Suprapubic skin (tissue), 4 donors: ENCODE measurements around the gene RMND5B. TPM values are rescaled to one million over a fixed set of nuclear protein-coding genes. Genes with fewer than 3 reads are reported as not detected.
"Not testable (repeated sequence)": the region's sequence is repeated elsewhere in the genome, so short reads cannot be mapped to it uniquely, and the experiment has no call there.

Experiments used
- DNase-seq, 2 donors: peaks; one replicate each; pipeline ENCODE4 v3.0.0-alpha.2; 2019; ENCODE audit warnings: low spot score in 2 of 2
- H3K27ac ChIP-seq: fragments of 200-600 bp; sonication (generic); one replicate; pipeline ENCODE4 v1.5.1; 2019
- H3K27me3 ChIP-seq: fragments of 200-600 bp; sonication (generic); one replicate; pipeline ENCODE4 v1.5.1; 2019
- H3K36me3 ChIP-seq: fragments of 200-600 bp; sonication (generic); one replicate; pipeline ENCODE4 v1.5.1; 2019
- H3K4me1 ChIP-seq: fragments of 200-600 bp; sonication (generic); one replicate; pipeline ENCODE4 v1.5.1; 2019
- H3K4me3 ChIP-seq: fragments of 200-600 bp; sonication (generic); one replicate; pipeline ENCODE4 v1.5.1; 2019; ENCODE audit warnings: mild to moderate bottlenecking
- H3K9me3 ChIP-seq: fragments of 200-600 bp; sonication (generic); one replicate; pipeline ENCODE4 v1.5.1; 2019
- EP300 ChIP-seq: sonication (generic); formaldehyde crosslinking; IDR thresholded peaks from one replicate; pipeline ENCODE4 v1.6.1; 2017; ENCODE audit warnings: antibody characterized with exemption
- POLR2A ChIP-seq, 2 donors: fragments of 450-650 bp; IDR thresholded peaks; one replicate each; pipeline ENCODE4 v1.6.1; 2017; ENCODE audit warnings: antibody characterized with exemption in 2 of 2, mild to moderate bottlenecking in 2 of 2, moderate library complexity in 2 of 2
- POLR2AphosphoS5 ChIP-seq, 3 donors: sonication (generic); formaldehyde crosslinking; IDR thresholded peaks; one replicate each; pipeline ENCODE4 v1.6.1; 2017; ENCODE audit warnings: antibody characterized with exemption in 3 of 3
- WGBS: methylation state at CpG from one replicate; pipeline ENCODE4 v1.1.5; 2018; 5-methylcytosine and 5-hydroxymethylcytosine counted together
- total RNA-seq, 4 donors: library from RNA; depleted of rRNA; stranded (reverse); fragments of >200 nt; gene quantifications; one replicate each; pipeline ENCODE4 v1.1.0, GENCODE V29; 2016
- TF ChIP-seq, protein P1 (sequence below), 2 donors: fragments of 200-600 bp in 1 of 2; fragments of 450-650 bp in 1 of 2; sonication (generic) in 1 of 2; IDR thresholded peaks; one replicate each; pipeline ENCODE4 v1.5.1; 2016 to 2019; ENCODE audit warnings: antibody characterized with exemption in 2 of 2, mild to moderate bottlenecking in 1 of 2, moderate library complexity in 1 of 2

Gene RMND5B
- total RNA-seq, 4 donors from 2014 or later = 38.6 to 60.6 (median 42.9) TPM

DNA sequence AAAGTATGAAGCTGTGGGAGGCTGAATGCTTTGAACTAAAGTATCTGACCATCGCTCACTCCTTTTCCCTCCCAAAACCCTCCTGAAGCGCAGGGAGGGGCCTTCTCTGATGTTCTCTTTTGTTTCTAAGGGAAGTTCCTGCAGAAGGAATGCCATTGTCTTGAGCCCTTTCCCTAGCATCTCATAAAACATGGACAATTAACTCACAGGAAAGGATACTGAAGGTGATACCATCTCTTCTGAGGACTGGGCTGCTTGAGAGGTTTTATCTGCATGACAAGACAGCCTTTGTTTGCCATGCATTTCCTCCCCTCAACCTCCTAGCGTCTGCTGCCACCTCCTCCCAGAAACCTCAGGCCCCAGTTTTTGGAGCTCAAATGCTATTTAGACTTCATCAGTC lies 4.3 kb upstream of the RMND5B start:
- 74% methylated on average over 3 of the region's 3 CpGs for WGBS

DNA sequence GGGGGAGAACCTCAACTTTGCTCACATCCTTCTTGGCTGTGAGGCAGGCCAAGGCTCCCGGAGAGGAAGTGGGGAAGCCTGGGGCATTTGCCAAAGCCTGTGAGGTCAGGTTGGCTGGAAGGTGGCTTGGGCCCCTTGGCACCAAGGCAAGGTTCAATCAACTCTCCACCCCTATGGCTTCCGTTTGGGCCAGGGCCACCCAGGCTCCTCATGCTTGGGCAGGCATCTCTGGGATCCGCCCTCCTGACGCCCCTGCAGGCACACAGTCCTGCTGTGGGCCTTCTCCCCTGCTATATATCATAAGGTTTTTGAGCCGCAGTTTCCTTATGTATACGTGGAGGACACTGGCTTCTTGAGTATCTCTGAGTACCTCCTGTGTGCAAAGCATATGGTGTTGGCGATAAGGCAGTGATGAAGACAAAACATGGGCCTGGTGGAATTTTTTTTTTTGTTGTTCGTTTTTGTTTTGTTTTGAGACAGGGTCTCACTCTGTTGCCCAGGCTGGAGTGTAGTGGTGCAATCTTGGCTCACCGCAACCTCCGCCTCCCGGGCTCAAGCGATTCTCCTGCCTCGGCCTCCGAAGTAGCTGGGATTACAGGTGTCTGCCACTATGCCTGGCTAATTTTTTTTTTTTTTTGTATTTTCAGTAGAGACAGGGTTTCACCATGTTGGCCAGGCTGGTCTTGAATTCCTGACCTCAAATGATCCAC lies 3.4 kb upstream of the RMND5B start:
- H3K9me3 ChIP-seq, H3K27ac ChIP-seq, H3K36me3 ChIP-seq, H3K4me3 ChIP-seq, DNase-seq, H3K27me3 ChIP-seq: not testable (repeated sequence)
- 69% methylated on average over 13 of the region's 14 CpGs for WGBS
- peaks cover 58% of the 10 kb centered on the region for H3K4me1 ChIP-seq

More for the DNA sequence above, 4.3 kb upstream of the RMND5B start:
- TF ChIP-seq, protein P1, sequence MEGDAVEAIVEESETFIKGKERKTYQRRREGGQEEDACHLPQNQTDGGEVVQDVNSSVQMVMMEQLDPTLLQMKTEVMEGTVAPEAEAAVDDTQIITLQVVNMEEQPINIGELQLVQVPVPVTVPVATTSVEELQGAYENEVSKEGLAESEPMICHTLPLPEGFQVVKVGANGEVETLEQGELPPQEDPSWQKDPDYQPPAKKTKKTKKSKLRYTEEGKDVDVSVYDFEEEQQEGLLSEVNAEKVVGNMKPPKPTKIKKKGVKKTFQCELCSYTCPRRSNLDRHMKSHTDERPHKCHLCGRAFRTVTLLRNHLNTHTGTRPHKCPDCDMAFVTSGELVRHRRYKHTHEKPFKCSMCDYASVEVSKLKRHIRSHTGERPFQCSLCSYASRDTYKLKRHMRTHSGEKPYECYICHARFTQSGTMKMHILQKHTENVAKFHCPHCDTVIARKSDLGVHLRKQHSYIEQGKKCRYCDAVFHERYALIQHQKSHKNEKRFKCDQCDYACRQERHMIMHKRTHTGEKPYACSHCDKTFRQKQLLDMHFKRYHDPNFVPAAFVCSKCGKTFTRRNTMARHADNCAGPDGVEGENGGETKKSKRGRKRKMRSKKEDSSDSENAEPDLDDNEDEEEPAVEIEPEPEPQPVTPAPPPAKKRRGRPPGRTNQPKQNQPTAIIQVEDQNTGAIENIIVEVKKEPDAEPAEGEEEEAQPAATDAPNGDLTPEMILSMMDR (IDR thresholded peaks at IDR 0.05) = no peak
- TF ChIP-seq POLR2AphosphoS5 (IDR thresholded peaks at IDR 0.05) (no peak), EP300 (no peak), POLR2A (IDR thresholded peaks at IDR 0.05) (no peak)
- H3K27me3 ChIP-seq = peaks cover 5% of the 10 kb centered on the region
- no peaks in the 10 kb centered on the region for H3K9me3 ChIP-seq
- no peak for DNase-seq
- H3K27ac ChIP-seq = no peak overlapping the region
- H3K36me3 ChIP-seq = no peaks in the 10 kb centered on the region
- H3K4me3 ChIP-seq = no peak overlapping the region
- H3K4me1 ChIP-seq = peaks cover 52% of the 10 kb centered on the region

DNA sequence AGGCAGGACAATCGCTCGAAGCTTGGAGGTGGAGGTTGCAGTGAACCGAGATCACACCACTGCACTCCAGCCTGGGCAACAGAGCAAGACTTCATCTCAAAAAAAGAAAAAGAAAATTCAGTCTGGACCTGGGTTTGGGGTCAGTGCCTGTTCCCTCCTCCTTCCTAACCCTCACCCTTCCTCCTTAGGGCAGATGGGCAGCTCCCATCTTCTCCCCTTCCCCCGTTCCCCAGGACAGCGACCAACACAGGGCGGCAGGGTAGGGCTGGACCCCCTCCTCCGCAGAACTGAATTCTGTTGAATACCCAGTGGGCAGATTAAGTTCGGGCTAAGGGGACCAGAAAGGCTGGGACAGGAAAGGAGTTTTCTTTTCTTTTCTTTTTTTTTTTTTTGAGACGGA lies 1.5 kb upstream of the RMND5B start:
- WGBS = 85% methylated on average over 9 of the region's 9 CpGs
- DNase-seq = no peak

DNA sequence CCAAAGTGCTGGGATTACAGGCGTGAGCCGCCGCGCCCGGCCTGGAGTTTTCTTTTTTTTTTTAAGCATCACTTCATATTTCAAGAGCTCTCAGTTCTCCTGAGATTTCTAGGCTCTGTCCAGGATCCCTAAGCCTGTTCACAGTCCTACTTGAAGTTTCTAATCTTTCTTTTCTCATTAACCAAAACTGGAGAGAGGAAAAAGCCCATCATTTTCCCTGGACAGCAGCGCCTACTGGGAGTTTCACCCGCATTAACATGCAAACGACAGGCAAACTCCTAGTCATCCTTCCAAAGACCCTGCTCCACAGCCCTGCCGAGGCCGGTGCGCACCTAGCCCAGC lies 609 bp upstream of the RMND5B start:
- Histone ChIP-seq H3K27ac (peak overlapping the region; percentile 95), H3K4me3 (peak overlapping the region; percentile 94)
- WGBS = 10% methylated on average over 10 of the region's 11 CpGs

More for the DNA sequence above, 1.5 kb upstream of the RMND5B start:
- no peaks in the 10 kb centered on the region for H3K27me3 ChIP-seq
- H3K4me3 ChIP-seq = no peak overlapping the region
- no peak overlapping the region for H3K27ac ChIP-seq
- H3K9me3 ChIP-seq = no peaks in the 10 kb centered on the region
- H3K36me3 ChIP-seq = peaks cover 10% of the 10 kb centered on the region
- TF ChIP-seq POLR2A (IDR thresholded peaks at IDR 0.05) (no peak), POLR2AphosphoS5 (IDR thresholded peaks at IDR 0.05) (no peak), EP300 (no peak)
- TF ChIP-seq, protein P1 (IDR thresholded peaks at IDR 0.05) = no peak
- H3K4me1 ChIP-seq = peaks cover 42% of the 10 kb centered on the region

DNA sequence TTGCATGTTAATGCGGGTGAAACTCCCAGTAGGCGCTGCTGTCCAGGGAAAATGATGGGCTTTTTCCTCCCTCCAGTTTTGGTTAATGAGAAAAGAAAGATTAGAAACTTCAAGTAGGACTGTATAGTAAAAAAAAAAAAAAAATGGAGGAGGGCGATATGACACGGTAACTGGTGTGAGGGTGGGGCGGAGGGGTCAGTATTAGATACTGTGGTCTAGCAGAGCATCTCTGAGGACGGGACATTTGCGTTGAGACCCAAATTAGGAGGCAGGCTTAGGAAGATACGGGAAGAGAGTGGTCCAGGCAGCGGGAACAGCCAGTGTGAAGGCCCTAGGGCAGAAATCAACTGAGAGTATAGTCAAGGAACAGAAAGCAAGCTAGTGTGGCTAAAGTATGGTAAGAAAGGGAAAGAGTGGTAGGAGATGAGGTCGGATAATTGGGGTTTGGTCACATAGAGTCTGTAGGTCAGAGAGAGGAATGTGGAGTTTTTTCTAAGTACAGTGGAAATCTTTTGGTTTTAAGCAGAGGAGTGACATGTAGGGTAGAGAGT lies 707 bp downstream of the RMND5B start:
- no peak for TF ChIP-seq POLR2AphosphoS5 (IDR thresholded peaks at IDR 0.05)
- no peak for TF ChIP-seq EP300
- TF ChIP-seq POLR2A (IDR thresholded peaks at IDR 0.05) = no peak
- TF ChIP-seq, protein P1 (IDR thresholded peaks at IDR 0.05) = no peak
- DNase-seq = no peak
- H3K4me1 ChIP-seq = peaks cover 28% of the 10 kb centered on the region
- 19% methylated on average over 10 of the region's 10 CpGs for WGBS
- peak overlapping the region; percentile 94 for H3K4me3 ChIP-seq
- no peaks in the 10 kb centered on the region for H3K27me3 ChIP-seq
- H3K27ac ChIP-seq = peak overlapping the region; percentile 95
- no peaks in the 10 kb centered on the region for H3K9me3 ChIP-seq
- H3K36me3 ChIP-seq = peaks cover 26% of the 10 kb centered on the region

More for the DNA sequence above, 609 bp upstream of the RMND5B start:
- peaks cover 16% of the 10 kb centered on the region for H3K36me3 ChIP-seq
- not testable (repeated sequence) for DNase-seq, H3K27me3 ChIP-seq, H3K9me3 ChIP-seq
- H3K4me1 ChIP-seq = peaks cover 33% of the 10 kb centered on the region

DNA sequence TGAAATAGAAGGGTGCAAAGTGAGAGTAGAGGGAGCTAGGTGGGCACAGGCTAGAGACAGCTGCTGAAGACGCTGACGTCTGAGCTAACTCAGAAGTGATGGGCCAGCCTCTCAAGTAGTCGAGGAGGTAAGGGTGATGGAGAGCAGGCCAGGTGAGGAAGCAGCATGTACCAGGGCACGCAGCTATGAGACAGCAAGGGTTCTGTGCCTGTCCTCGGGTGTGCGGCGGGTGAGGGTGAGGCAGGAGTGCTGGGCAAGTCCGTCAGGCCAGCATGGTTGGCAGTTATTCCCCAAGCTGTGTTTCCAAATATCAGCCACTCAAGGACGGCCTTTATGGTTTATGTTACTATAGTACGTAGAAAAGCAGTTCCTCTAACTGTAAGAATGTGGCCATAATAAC lies 6.2 kb downstream of the RMND5B start:
- Histone ChIP-seq H3K36me3 (peaks cover 42% of the 10 kb centered on the region), H3K4me1 (peaks cover 5% of the 10 kb centered on the region), H3K27ac (no peak overlapping the region), H3K9me3 (no peaks in the 10 kb centered on the region), H3K4me3 (no peak overlapping the region), H3K27me3 (no peaks in the 10 kb centered on the region)
- WGBS = 85% methylated on average over 10 of the region's 10 CpGs
- DNase-seq = no peak
- no peak for TF ChIP-seq POLR2A (IDR thresholded peaks at IDR 0.05)
- TF ChIP-seq, protein P1 (IDR thresholded peaks at IDR 0.05) = no peak
- no peak for TF ChIP-seq POLR2AphosphoS5 (IDR thresholded peaks at IDR 0.05)
- TF ChIP-seq EP300 = no peak
